ENCODE results near the gene CLEC18B. TPM values are rescaled to one million over a fixed set of nuclear protein-coding genes. Genes with fewer than 3 reads are reported as not detected.
"Not testable (repeated sequence)": the region's sequence is repeated elsewhere in the genome, so short reads cannot be mapped to it uniquely, and the experiment has no call there.

CLEC18B gene
- polyA plus RNA-seq, 2 donors: 5.4 to 11.8 TPM

GRCh38 chr16:74422086-74422485, 808 bp upstream of the CLEC18B start:
- not testable (repeated sequence) for H3K27me3 ChIP-seq (ENCODE audit: control insufficient read depth in 1 of 2, insufficient read depth in 2 of 2, low read length in 2 of 2); H3K9me3 ChIP-seq (ENCODE audit: control insufficient read depth in 2 of 2, insufficient read depth in 1 of 2, low read depth in 1 of 2, low read length in 1 of 2); H3K4me3 ChIP-seq (ENCODE audit: low read depth in 1 of 2, low read length in 2 of 2); H3K36me3 ChIP-seq (ENCODE audit: control insufficient read depth in 2 of 2, insufficient read depth in 2 of 2, low read length in 1 of 2); H3K4me1 ChIP-seq (ENCODE audit: control insufficient read depth in 2 of 2, insufficient read depth in 2 of 2, low read length in 1 of 2); H3K27ac ChIP-seq (ENCODE audit: low read depth in 2 of 2, low read length in 1 of 2)
- WGBS, 2 donors: 82 to 86% methylated on average over 5 to 6 of the region's 17 CpGs

- not testable (repeated sequence) for H3K36me3 ChIP-seq (ENCODE audit: control insufficient read depth in 2 of 2, insufficient read depth in 2 of 2, low read length in 1 of 2); H3K27me3 ChIP-seq (ENCODE audit: control insufficient read depth in 1 of 2, insufficient read depth in 2 of 2, low read length in 2 of 2); H3K27ac ChIP-seq (ENCODE audit: low read depth in 2 of 2, low read length in 1 of 2); H3K4me1 ChIP-seq (ENCODE audit: control insufficient read depth in 2 of 2, insufficient read depth in 2 of 2, low read length in 1 of 2); H3K4me3 ChIP-seq (ENCODE audit: low read depth in 1 of 2, low read length in 2 of 2); H3K9me3 ChIP-seq (ENCODE audit: control insufficient read depth in 2 of 2, insufficient read depth in 1 of 2, low read depth in 1 of 2, low read length in 1 of 2)
- WGBS, 2 donors: 78 to 88% methylated on average over 5 to 11 of the region's 16 CpGs
Measured at GRCh38 chr16:74421482-74421785, 156 bp upstream of the CLEC18B start.

DNA sequence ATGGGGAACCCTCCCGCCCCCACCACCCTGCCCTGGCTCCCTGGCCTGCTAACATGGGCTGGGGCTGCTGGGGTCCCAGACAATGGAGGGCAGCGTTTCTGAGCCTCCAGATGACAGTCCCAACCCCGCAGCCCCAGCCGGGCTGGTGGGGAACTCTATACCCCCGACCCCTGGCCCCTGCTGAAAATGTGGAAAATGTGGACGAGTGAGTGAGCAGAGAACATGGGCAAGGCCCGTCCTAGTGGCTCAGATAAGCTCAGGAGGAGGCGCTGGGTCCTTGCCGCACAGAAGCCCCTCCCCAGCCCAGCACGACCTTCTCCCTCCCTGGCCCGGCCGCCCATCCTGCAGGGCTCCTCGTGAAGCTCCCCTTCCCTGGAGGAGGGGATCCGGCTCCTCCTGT, 1.5 kb downstream of the CLEC18B start:
- H3K36me3 ChIP-seq (ENCODE audit: control insufficient read depth in 2 of 2, insufficient read depth in 2 of 2, low read length in 1 of 2); H3K27ac ChIP-seq (ENCODE audit: low read depth in 2 of 2, low read length in 1 of 2); H3K4me1 ChIP-seq (ENCODE audit: control insufficient read depth in 2 of 2, insufficient read depth in 2 of 2, low read length in 1 of 2); H3K27me3 ChIP-seq (ENCODE audit: control insufficient read depth in 1 of 2, insufficient read depth in 2 of 2, low read length in 2 of 2); H3K4me3 ChIP-seq (ENCODE audit: low read depth in 1 of 2, low read length in 2 of 2); H3K9me3 ChIP-seq (ENCODE audit: control insufficient read depth in 2 of 2, insufficient read depth in 1 of 2, low read depth in 1 of 2, low read length in 1 of 2): not testable (repeated sequence)
- 75 to 76% methylated on average over 6 to 9 of the region's 14 CpGs for WGBS, 2 donors

DNA sequence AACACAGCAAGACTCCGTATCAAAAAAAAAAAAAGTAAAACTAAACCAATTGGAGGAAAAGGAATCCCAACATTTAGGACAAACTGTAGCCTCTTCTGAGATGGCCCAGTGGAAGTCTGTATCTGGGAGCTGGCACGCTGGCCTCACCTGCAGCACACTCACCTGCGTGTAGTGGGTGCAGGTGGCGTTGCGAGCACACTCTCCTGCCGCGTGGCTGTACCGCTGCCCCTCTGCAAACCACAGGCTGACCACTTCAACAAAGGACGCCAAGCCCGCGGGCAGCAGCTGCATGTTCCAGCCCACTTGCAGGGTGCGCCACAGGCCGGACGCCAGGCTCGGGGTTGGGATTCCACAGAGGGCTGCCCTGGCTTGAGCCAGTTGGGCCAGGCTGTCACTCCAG, 3.4 kb downstream of the CLEC18B start:
- not testable (repeated sequence) for H3K27ac ChIP-seq (ENCODE audit: low read depth in 2 of 2, low read length in 1 of 2); H3K4me3 ChIP-seq (ENCODE audit: low read depth in 1 of 2, low read length in 2 of 2); H3K9me3 ChIP-seq (ENCODE audit: control insufficient read depth in 2 of 2, insufficient read depth in 1 of 2, low read depth in 1 of 2, low read length in 1 of 2); H3K4me1 ChIP-seq (ENCODE audit: control insufficient read depth in 2 of 2, insufficient read depth in 2 of 2, low read length in 1 of 2); H3K27me3 ChIP-seq (ENCODE audit: control insufficient read depth in 1 of 2, insufficient read depth in 2 of 2, low read length in 2 of 2); H3K36me3 ChIP-seq (ENCODE audit: control insufficient read depth in 2 of 2, insufficient read depth in 2 of 2, low read length in 1 of 2)
- 93% methylated on average over 11 to 14 of the region's 15 CpGs for WGBS, 2 donors

DNA sequence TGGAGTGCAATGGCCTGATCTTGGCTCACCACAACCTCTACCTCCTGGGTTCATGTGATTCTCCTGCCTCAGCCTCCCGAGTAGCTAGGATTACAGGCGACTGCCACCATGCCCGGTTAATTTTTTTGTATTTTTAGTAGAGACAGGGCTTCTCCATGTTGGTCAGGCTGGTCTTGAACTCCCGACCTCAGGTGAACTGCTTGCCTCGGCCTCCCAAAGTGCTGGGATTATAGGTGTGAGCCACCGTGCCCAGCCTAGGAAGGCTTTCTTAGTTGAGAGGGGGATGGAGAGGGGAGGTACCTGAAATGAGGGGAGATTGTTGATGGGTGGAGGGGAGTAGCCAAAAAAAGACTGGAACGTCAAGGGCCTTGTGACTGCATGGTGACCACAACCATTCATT, 7.4 kb downstream of the CLEC18B start:
- H3K4me1 ChIP-seq (ENCODE audit: control insufficient read depth in 2 of 2, insufficient read depth in 2 of 2, low read length in 1 of 2); H3K9me3 ChIP-seq (ENCODE audit: control insufficient read depth in 2 of 2, insufficient read depth in 1 of 2, low read depth in 1 of 2, low read length in 1 of 2); H3K27ac ChIP-seq (ENCODE audit: low read depth in 2 of 2, low read length in 1 of 2); H3K27me3 ChIP-seq (ENCODE audit: control insufficient read depth in 1 of 2, insufficient read depth in 2 of 2, low read length in 2 of 2); H3K4me3 ChIP-seq (ENCODE audit: low read depth in 1 of 2, low read length in 2 of 2); H3K36me3 ChIP-seq (ENCODE audit: control insufficient read depth in 2 of 2, insufficient read depth in 2 of 2, low read length in 1 of 2): not testable (repeated sequence)
- WGBS, 2 donors: 81 to 86% methylated on average over 7 of the region's 7 CpGs

- not testable (repeated sequence) for H3K9me3 ChIP-seq (ENCODE audit: control insufficient read depth in 2 of 2, insufficient read depth in 1 of 2, low read depth in 1 of 2, low read length in 1 of 2); H3K27ac ChIP-seq (ENCODE audit: low read depth in 2 of 2, low read length in 1 of 2); H3K4me3 ChIP-seq (ENCODE audit: low read depth in 1 of 2, low read length in 2 of 2); H3K36me3 ChIP-seq (ENCODE audit: control insufficient read depth in 2 of 2, insufficient read depth in 2 of 2, low read length in 1 of 2); H3K27me3 ChIP-seq (ENCODE audit: control insufficient read depth in 1 of 2, insufficient read depth in 2 of 2, low read length in 2 of 2); H3K4me1 ChIP-seq (ENCODE audit: control insufficient read depth in 2 of 2, insufficient read depth in 2 of 2, low read length in 1 of 2)
- WGBS, 2 donors: 91 to 96% methylated on average over 7 to 9 of the region's 9 CpGs
Measured at GRCh38 chr16:74413485-74413884, 7.8 kb downstream of the CLEC18B start.

DNA sequence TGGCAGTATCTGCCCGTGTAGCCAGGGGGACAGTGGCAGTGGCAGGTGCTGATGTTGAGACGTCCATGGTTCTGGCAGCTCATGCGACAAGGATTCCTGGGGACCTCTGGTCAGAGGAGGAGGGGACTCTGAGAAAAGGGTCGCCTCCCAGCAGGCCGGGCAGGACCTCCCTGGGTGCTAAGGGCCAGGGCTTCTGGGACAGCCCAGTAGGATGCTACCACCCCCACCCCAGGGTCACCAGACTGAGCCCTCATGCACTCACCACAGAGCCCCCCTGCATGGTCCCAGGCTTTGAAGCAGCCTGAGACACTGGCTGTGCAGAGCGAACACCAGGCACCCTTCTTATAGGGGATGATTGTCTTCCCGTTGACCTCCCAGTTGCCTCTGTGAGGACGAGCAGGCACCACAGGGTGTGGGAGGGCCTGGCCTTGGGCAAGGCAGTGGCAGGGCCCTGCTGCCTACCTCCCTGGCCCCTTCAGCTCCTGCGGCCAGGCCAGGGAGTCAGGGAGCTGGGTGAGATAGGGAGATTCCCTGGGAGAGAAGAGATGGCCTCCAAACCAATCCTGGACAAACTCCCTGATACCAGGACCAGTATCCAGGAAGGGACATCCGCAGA, 8.4 kb downstream of the CLEC18B start:
- not testable (repeated sequence) for H3K4me3 ChIP-seq (ENCODE audit: low read depth in 1 of 2, low read length in 2 of 2); H3K36me3 ChIP-seq (ENCODE audit: control insufficient read depth in 2 of 2, insufficient read depth in 2 of 2, low read length in 1 of 2); H3K27me3 ChIP-seq (ENCODE audit: control insufficient read depth in 1 of 2, insufficient read depth in 2 of 2, low read length in 2 of 2); H3K27ac ChIP-seq (ENCODE audit: low read depth in 2 of 2, low read length in 1 of 2); H3K9me3 ChIP-seq (ENCODE audit: control insufficient read depth in 2 of 2, insufficient read depth in 1 of 2, low read depth in 1 of 2, low read length in 1 of 2); H3K4me1 ChIP-seq (ENCODE audit: control insufficient read depth in 2 of 2, insufficient read depth in 2 of 2, low read length in 1 of 2)
- 81% methylated on average over 7 to 8 of the region's 10 CpGs for WGBS, 2 donors

DNA sequence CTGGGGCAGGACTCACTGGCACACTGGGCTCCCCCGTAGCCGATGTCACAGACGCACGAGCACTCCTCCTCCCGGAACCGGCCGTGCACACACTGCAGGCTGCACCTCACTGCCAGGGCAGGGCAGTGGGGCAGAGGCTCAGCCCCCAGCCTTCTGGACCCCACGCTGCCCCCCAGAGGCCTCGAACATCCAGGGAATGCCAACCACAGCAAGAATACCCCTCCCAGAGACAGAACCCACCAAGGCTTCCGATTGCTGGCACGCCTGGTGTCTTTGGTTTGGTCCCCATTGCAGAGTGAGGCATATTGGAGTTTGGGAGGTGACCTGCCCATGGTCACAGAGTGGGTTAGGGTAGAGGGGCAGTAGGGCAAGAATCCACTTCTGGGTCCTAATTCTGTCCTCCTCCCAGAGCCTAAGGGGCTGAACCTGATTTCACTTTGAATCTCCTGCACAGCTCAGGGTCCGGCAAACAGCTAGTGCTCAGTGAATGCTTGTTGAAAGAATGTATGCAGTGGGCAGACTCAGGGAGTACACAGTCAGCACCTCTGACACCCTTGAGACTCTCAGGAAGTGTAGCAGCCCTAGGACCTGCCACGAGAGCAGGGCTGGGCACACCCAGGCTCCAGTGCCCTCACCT, 9.0 kb downstream of the CLEC18B start:
- H3K36me3 ChIP-seq (ENCODE audit: control insufficient read depth in 2 of 2, insufficient read depth in 2 of 2, low read length in 1 of 2); H3K9me3 ChIP-seq (ENCODE audit: control insufficient read depth in 2 of 2, insufficient read depth in 1 of 2, low read depth in 1 of 2, low read length in 1 of 2); H3K4me1 ChIP-seq (ENCODE audit: control insufficient read depth in 2 of 2, insufficient read depth in 2 of 2, low read length in 1 of 2); H3K27me3 ChIP-seq (ENCODE audit: control insufficient read depth in 1 of 2, insufficient read depth in 2 of 2, low read length in 2 of 2); H3K27ac ChIP-seq (ENCODE audit: low read depth in 2 of 2, low read length in 1 of 2); H3K4me3 ChIP-seq (ENCODE audit: low read depth in 1 of 2, low read length in 2 of 2): not testable (repeated sequence)
- 72 to 73% methylated on average over 5 of the region's 13 CpGs for WGBS, 2 donors

DNA sequence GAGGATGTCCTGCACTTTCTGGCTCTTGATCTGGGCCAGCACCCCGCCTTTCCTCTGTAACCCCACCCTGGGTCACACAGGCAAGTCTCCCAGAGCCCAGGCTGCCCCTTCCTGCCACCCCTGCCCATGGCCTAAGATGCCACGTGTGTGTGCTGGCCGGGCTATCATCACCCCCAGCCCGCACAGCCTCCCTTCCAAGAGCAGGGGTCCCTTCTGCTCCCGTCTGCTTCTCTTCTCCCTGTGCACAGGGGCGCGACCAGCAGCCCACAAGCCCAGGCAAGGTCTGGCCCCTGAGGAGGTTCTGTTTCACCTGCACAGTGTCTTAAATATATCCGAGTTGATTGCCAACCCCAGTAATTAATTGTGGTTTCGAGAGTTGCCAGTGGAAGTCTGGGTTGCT, 10.3 kb downstream of the CLEC18B start:
- H3K27ac ChIP-seq (ENCODE audit: low read depth in 2 of 2, low read length in 1 of 2); H3K4me1 ChIP-seq (ENCODE audit: control insufficient read depth in 2 of 2, insufficient read depth in 2 of 2, low read length in 1 of 2); H3K27me3 ChIP-seq (ENCODE audit: control insufficient read depth in 1 of 2, insufficient read depth in 2 of 2, low read length in 2 of 2); H3K36me3 ChIP-seq (ENCODE audit: control insufficient read depth in 2 of 2, insufficient read depth in 2 of 2, low read length in 1 of 2); H3K9me3 ChIP-seq (ENCODE audit: control insufficient read depth in 2 of 2, insufficient read depth in 1 of 2, low read depth in 1 of 2, low read length in 1 of 2); H3K4me3 ChIP-seq (ENCODE audit: low read depth in 1 of 2, low read length in 2 of 2): not testable (repeated sequence)
- WGBS, 2 donors: 51 to 65% methylated on average over 5 to 9 of the region's 9 CpGs

GRCh38 chr16:74410057-74410957, 11.0 kb downstream of the CLEC18B start:
- H3K9me3 ChIP-seq (ENCODE audit: control insufficient read depth in 2 of 2, insufficient read depth in 1 of 2, low read depth in 1 of 2, low read length in 1 of 2): not testable (repeated sequence)
- WGBS, 2 donors: 81 to 84% methylated on average over 6 to 9 of the region's 18 CpGs

More at GRCh38 chr16:74410057-74410957, 11.0 kb downstream of the CLEC18B start:
- not testable (repeated sequence) for H3K36me3 ChIP-seq (ENCODE audit: control insufficient read depth in 2 of 2, insufficient read depth in 2 of 2, low read length in 1 of 2); H3K27ac ChIP-seq (ENCODE audit: low read depth in 2 of 2, low read length in 1 of 2); H3K27me3 ChIP-seq (ENCODE audit: control insufficient read depth in 1 of 2, insufficient read depth in 2 of 2, low read length in 2 of 2); H3K4me3 ChIP-seq (ENCODE audit: low read depth in 1 of 2, low read length in 2 of 2); H3K4me1 ChIP-seq (ENCODE audit: control insufficient read depth in 2 of 2, insufficient read depth in 2 of 2, low read length in 1 of 2)

All from esophagus (tissue), 2 donors.